Measurements from ENCODE around the gene MRI1. TPM values are rescaled to one million over a fixed set of nuclear protein-coding genes. Genes with fewer than 3 reads are reported as not detected.
A peak's percentile ranks its signal among the peaks of the same experiment; 100 is the strongest.

Gene MRI1
- total and polyA plus RNA-seq, 10 of the 15 experiments (the other 5 are each of a cell fraction or from before 2014, with no cell fraction given), result 5.4 to 50.3 (median 28.3) TPM

- TF ChIP-seq SIN3A (IDR thresholded peaks at IDR 0.05; ENCODE audit: low read depth, low read length) (peak; percentile 90), REST (IDR thresholded peaks at IDR 0.05; ENCODE audit: low read depth, low read length) (0 out of 2 replicates have a peak, but pooled peaks have one; percentile 18), MXI1 (IDR thresholded peaks at IDR 0.05; ENCODE audit: low read depth, low read length) (peak; percentile 94), BCLAF1 (IDR thresholded peaks at IDR 0.05) (no peak), JUND (IDR thresholded peaks at IDR 0.05; ENCODE audit: low read depth, low read length) (no peak), ZBED1 (IDR thresholded peaks at IDR 0.05; ENCODE audit: borderline replicate concordance) (peak; percentile 70; the same call in 1 of the 2 replicates), STAT1 (conservative IDR thresholded peaks at IDR 0.05) (peak; percentile 97), ZNF274 (IDR thresholded peaks at IDR 0.05; ENCODE audit: insufficient read depth, insufficient read length) (no peak), IKZF2 (IDR thresholded peaks at IDR 0.05) (peak; percentile 32 to 40; a peak in 1 of 4 replicates), SMARCA5 (IDR thresholded peaks at IDR 0.05) (no peak), ASH2L (IDR thresholded peaks at IDR 0.05; ENCODE audit: borderline replicate concordance, low read depth) (peak; percentile 61; the same call in 1 of the 2 replicates), MYC (IDR thresholded peaks at IDR 0.05; ENCODE audit: insufficient read depth, insufficient read length, insufficient replicate concordance, low read length, severe bottlenecking) (no peak), SREBF1 (IDR thresholded peaks at IDR 0.05; ENCODE audit: low read length) (no peak), FOS (IDR thresholded peaks at IDR 0.05; ENCODE audit: borderline replicate concordance, extremely low read depth, insufficient read length) (no peak), ZNF384 (IDR thresholded peaks at IDR 0.05; ENCODE audit: borderline replicate concordance, low read depth, low read length) (no peak), CREM (IDR thresholded peaks at IDR 0.05; ENCODE audit: low read depth) (peak; percentile 95), ZSCAN29 (IDR thresholded peaks at IDR 0.05) (no peak), USF2 (IDR thresholded peaks at IDR 0.05; ENCODE audit: borderline replicate concordance, low read depth, low read length) (no peak; the same call in 1 of the 2 replicates), NFIC (IDR thresholded peaks at IDR 0.05; ENCODE audit: low read depth, low read length) (no peak; the same call in 1 of the 2 replicates), NR2F1 (conservative IDR thresholded peaks at IDR 0.05) (0 out of 2 replicates have a peak, but pooled peaks have one; percentile 16)
These were observed 10.2 kb downstream of the MRI1 start, which contains the start of gene C19orf53 (continued) for GRCh38 chr19:13774217-13775191.
